ENCODE data around the gene BRSK2.
A peak's percentile ranks its signal among the peaks of the same experiment; 100 is the strongest.
"Not testable (repeated sequence)": the region's sequence is repeated elsewhere in the genome, so short reads cannot be mapped to it uniquely, and the experiment has no call there.

The BRSK2 gene

DNA sequence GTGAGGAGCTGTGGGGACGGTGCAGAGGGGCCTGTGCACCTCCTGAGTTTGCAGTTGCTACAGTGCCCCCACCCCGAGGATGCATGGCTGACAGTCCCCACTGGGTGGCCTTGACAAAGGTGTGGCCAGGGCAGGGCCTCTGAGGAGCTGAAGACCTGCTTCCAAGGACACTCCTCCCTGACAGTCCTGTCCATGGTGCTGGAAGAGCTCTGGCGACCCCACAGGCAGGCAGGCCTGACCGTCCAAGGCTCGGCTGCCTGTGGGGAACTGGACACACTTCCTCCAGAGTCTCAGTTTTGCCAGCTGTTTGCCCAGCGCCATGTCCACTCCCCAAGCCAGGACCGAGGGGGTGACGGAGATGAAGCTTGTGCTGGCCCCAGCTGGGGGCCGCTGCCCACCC, 32.7 kb downstream of the BRSK2 start:
- Mint-ChIP-seq H3K36me3 (ENCODE audit: low read depth) (peaks cover 4% of the 10 kb centered on the region), H3K4me1 (no peaks in the 10 kb centered on the region), H3K4me3 (no peak overlapping the region), H3K9me3 (peaks cover 25% of the 10 kb centered on the region), H3K27ac (no peak overlapping the region), H3K27me3 (ENCODE audit: low read depth, poor library complexity) (no peaks in the 10 kb centered on the region)
- DNase-seq: peak; percentile 50
- TF ChIP-seq, protein P1, sequence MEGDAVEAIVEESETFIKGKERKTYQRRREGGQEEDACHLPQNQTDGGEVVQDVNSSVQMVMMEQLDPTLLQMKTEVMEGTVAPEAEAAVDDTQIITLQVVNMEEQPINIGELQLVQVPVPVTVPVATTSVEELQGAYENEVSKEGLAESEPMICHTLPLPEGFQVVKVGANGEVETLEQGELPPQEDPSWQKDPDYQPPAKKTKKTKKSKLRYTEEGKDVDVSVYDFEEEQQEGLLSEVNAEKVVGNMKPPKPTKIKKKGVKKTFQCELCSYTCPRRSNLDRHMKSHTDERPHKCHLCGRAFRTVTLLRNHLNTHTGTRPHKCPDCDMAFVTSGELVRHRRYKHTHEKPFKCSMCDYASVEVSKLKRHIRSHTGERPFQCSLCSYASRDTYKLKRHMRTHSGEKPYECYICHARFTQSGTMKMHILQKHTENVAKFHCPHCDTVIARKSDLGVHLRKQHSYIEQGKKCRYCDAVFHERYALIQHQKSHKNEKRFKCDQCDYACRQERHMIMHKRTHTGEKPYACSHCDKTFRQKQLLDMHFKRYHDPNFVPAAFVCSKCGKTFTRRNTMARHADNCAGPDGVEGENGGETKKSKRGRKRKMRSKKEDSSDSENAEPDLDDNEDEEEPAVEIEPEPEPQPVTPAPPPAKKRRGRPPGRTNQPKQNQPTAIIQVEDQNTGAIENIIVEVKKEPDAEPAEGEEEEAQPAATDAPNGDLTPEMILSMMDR (IDR thresholded peaks at IDR 0.05): no peak

DNA sequence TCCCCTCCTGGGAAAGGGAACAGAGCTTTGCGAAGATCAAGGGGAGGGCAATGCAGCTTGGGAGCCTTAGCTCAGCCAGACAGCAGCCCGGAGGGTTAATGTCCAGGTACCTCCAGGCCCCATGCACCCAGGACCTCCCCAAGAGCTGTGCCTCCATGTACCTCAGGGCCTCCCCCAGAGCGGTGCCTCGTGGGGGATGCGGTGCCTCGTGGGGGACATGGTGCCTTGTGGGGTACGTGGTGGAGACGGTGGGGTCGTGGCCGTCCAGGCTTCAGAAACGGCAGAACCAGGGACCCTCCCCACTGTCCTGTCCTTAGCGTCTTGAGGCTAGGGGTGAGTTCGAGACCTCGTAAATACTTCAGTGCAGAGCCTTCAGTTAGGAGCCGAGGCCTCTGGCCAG, 33.2 kb downstream of the BRSK2 start:
- TF ChIP-seq, protein P1 (IDR thresholded peaks at IDR 0.05): no peak
- Mint-ChIP-seq H3K36me3 (ENCODE audit: low read depth) (peaks cover 4% of the 10 kb centered on the region), H3K4me3 (no peak overlapping the region), H3K27me3 (ENCODE audit: low read depth, poor library complexity) (no peaks in the 10 kb centered on the region), H3K4me1 (no peaks in the 10 kb centered on the region), H3K9me3 (peaks cover 21% of the 10 kb centered on the region), H3K27ac (no peak overlapping the region)
- no peak for DNase-seq

DNA sequence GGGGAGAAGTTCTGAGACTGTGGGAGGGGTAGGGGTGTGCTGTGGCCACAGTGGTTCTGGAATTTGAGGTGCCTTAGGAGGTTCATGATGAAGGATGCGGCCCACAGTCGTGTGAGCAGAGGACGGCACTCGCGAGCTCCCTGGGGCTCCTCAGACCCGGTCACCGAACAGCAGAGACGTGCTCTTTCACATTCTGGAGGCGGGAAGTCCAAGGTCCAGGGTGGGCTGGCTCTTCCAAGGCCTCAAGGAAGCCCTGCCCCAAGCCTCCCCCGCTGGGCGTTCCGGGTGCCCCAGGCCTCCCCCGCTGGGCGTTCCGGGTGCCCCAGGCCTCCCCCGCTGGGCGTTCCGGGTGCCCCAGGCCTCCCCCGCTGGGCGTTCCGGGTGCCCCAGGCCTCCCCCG, 33.7 kb downstream of the BRSK2 start:
- DNase-seq; H3K27me3 Mint-ChIP-seq (ENCODE audit: low read depth, poor library complexity); H3K36me3 Mint-ChIP-seq (ENCODE audit: low read depth); H3K27ac Mint-ChIP-seq; H3K4me1 Mint-ChIP-seq; H3K4me3 Mint-ChIP-seq: not testable (repeated sequence)
- H3K9me3 Mint-ChIP-seq: peaks cover 17% of the 10 kb centered on the region

DNA sequence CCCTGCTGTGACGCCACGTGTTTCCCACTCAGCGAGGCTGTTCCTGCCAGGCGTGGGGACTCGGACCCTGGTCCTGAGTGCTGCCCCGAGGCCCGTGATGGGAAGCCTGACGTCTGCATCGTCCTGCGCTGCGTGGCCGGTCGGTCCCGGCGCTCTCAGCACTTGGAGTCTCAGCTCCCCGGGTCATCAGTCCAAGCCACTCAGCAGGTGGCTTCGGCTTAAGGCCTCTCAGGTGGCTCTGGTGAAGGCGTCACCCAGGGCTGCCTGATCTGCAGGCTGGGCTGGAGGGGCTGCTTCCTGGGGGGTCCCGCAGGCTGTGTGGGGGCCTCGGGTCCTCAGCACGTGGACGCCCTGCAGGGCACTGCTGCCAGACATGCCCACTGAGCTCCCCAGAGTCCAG, 35.3 kb downstream of the BRSK2 start:
- no peak for DNase-seq
- Mint-ChIP-seq H3K4me3 (no peak overlapping the region), H3K36me3 (ENCODE audit: low read depth) (no peaks in the 10 kb centered on the region), H3K27ac (no peak overlapping the region), H3K4me1 (no peaks in the 10 kb centered on the region), H3K9me3 (peaks cover 1% of the 10 kb centered on the region), H3K27me3 (ENCODE audit: low read depth, poor library complexity) (no peaks in the 10 kb centered on the region)
- TF ChIP-seq, protein P1 (IDR thresholded peaks at IDR 0.05): no peak

DNA sequence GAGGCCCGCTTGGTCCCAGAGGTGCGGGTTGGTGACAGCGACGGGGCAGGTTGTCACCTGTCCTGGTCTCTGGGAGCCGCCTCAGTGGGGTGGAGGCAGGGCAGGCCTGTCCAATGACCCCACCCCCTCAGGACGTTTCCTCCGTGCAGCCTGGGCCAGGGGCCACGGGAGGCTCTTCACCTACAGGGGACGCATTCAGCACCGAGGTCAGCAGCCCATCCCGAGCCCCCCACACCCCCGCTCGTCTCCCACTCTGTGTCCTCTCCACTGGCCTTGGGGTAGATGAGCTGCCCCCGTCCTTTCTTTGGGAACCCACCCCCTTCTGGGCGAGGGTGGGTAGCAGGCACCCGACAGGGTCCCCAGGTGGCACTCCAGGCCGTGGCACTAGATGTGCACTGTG, 35.7 kb downstream of the BRSK2 start:
- Mint-ChIP-seq H3K27me3 (ENCODE audit: low read depth, poor library complexity) (no peaks in the 10 kb centered on the region), H3K9me3 (no peaks in the 10 kb centered on the region), H3K36me3 (ENCODE audit: low read depth) (no peaks in the 10 kb centered on the region)

DNA sequence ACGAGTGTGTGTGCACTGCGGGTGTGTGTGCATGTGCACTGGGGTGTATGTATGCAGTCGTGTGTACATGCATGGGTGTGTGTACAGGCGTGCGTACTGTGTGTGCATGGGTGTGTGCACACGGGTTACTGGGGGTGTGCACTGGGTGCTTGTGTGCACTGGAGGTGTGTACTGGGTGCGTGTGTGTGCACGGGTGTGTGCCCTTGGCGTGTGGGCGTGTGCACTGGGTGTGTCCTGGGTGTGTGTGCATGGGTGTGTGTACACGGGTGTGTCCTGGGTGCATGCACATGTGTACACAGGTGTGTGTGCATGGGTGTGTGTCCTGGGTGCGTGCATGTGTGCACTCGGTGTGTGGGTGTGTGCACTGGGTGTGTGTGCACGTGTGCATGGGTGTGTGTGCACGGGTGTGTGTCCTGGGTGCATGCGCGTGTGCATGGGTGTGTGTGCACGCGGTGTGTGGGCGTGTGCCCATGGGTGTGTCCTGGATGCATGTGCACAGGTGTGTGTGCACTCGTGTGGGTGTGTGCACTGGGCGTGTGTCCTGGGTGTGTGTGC, 39.1 kb downstream of the BRSK2 start:
- H3K4me3 Mint-ChIP-seq: no peak overlapping the region

More for the DNA sequence above, 35.7 kb downstream of the BRSK2 start:
- no peak for DNase-seq
- H3K27ac Mint-ChIP-seq: no peak overlapping the region
- TF ChIP-seq, protein P1 (IDR thresholded peaks at IDR 0.05): no peak
- no peak overlapping the region for H3K4me3 Mint-ChIP-seq
- H3K4me1 Mint-ChIP-seq: no peaks in the 10 kb centered on the region

More for the DNA sequence above, 39.1 kb downstream of the BRSK2 start:
- Mint-ChIP-seq H3K9me3 (no peaks in the 10 kb centered on the region), H3K27ac (no peak overlapping the region), H3K4me1 (no peaks in the 10 kb centered on the region), H3K27me3 (ENCODE audit: low read depth, poor library complexity) (peaks cover 8% of the 10 kb centered on the region), H3K36me3 (ENCODE audit: low read depth) (no peaks in the 10 kb centered on the region)
- TF ChIP-seq, protein P1 (IDR thresholded peaks at IDR 0.05): no peak
- no peak for DNase-seq

Measured in nephron progenitor cell (in vitro differentiated cells).